Brain microvascular endothelial cell (primary cell): ENCODE measurements around the gene PRIMPOL.

Experiments used
- DNase-seq: peaks from one replicate; pipeline ENCODE4 v3.0.0-alpha.2; 2020
- H3K27ac ChIP-seq: fragments of 250-450 bp; sonication (Bioruptor Pico); 2 replicates; pipeline ENCODE4 v1.5.1; 2020; ENCODE audit warnings: mild to moderate bottlenecking, moderate library complexity
- H3K27me3 ChIP-seq: fragments of 250-450 bp; sonication (Bioruptor Pico); replicated peaks from 2 replicates; pipeline ENCODE4 v1.5.1; 2020; ENCODE audit warnings: mild to moderate bottlenecking
- H3K36me3 ChIP-seq: fragments of 250-450 bp; sonication (Bioruptor Pico); replicated peaks from 2 replicates; pipeline ENCODE4 v1.5.1; 2020; ENCODE audit warnings: mild to moderate bottlenecking
- H3K4me3 ChIP-seq: 2 replicates; pipeline ENCODE4 v1.5.1; 2011; ENCODE audit warnings: low read depth, mild to moderate bottlenecking, control low read depth, low read length, moderate library complexity
- CTCF ChIP-seq: IDR thresholded peaks from 2 replicates; pipeline ENCODE4 v1.5.1; 2011; ENCODE audit warnings: low read depth, mild to moderate bottlenecking, moderate library complexity, low read length, control low read depth, inconsistent platforms; ENCODE audit errors: missing control alignments
- in situ Hi-C: cut with HindIII; loops from 2 replicates; pipeline ENCODE4 v1.10.0; 2017; ENCODE audit warnings: low sequenced_read_pairs, low pct_ligation_motif_present

Gene PRIMPOL

GRCh38 chr4:184727430-184727829 lies 77.9 kb downstream of the PRIMPOL start:
- Histone ChIP-seq H3K27ac (no peak overlapping the region), H3K36me3 (no peaks in the 10 kb centered on the region), H3K27me3 (no peaks in the 10 kb centered on the region), H3K4me3 (no peak overlapping the region)
- in situ Hi-C loops = no loop called here
- no peak for DNase-seq
- TF ChIP-seq CTCF = no peak

- H3K27me3 ChIP-seq = no peaks in the 10 kb centered on the region
- in situ Hi-C loops = no loop called here
- no peak overlapping the region for H3K4me3 ChIP-seq
- no peaks in the 10 kb centered on the region for H3K36me3 ChIP-seq
- DNase-seq = peak; percentile 72
- peak overlapping the region; percentile 89 for H3K27ac ChIP-seq
- no peak for TF ChIP-seq CTCF
Measured at GRCh38 chr4:184728858-184729257, 79.3 kb downstream of the PRIMPOL start.

- Histone ChIP-seq H3K36me3 (no peaks in the 10 kb centered on the region), H3K27me3 (no peaks in the 10 kb centered on the region), H3K4me3 (no peak overlapping the region), H3K27ac (peak overlapping the region; percentile 89)
- in situ Hi-C loops = no loop called here
- DNase-seq = no peak
- TF ChIP-seq CTCF = no peak
Measured at GRCh38 chr4:184729946-184730345, 80.4 kb downstream of the PRIMPOL start.

GRCh38 chr4:184731056-184731455 lies 81.5 kb downstream of the PRIMPOL start:
- Histone ChIP-seq H3K36me3 (no peaks in the 10 kb centered on the region), H3K4me3 (no peak overlapping the region), H3K27ac (no peak overlapping the region), H3K27me3 (no peaks in the 10 kb centered on the region)
- in situ Hi-C loops = no loop called here
- no peak for TF ChIP-seq CTCF
- DNase-seq = no peak

- in situ Hi-C loops = no loop called here
- Histone ChIP-seq H3K4me3 (peak overlapping the region; percentile 94), H3K36me3 (no peaks in the 10 kb centered on the region), H3K27ac (no peak overlapping the region), H3K27me3 (no peaks in the 10 kb centered on the region)
- no peak for DNase-seq
- no peak for TF ChIP-seq CTCF
Measured at GRCh38 chr4:184732126-184732525, 82.6 kb downstream of the PRIMPOL start.
